Measurements from ENCODE around the gene MAP7. TPM values are rescaled to one million over a fixed set of nuclear protein-coding genes. Genes with fewer than 3 reads are reported as not detected.
"Not testable (repeated sequence)": the region's sequence is repeated elsewhere in the genome, so short reads cannot be mapped to it uniquely, and the experiment has no call there.

MAP7 gene
- total RNA-seq, 2 experiments from 2014 or later = 0.94 to 1.1 TPM

GRCh38 chr6:136437246-136437645 is 113.0 kb downstream of the MAP7 start:
- POLR2A ChIA-PET = no interaction called here
- CTCF ChIA-PET = no interaction called here

DNA sequence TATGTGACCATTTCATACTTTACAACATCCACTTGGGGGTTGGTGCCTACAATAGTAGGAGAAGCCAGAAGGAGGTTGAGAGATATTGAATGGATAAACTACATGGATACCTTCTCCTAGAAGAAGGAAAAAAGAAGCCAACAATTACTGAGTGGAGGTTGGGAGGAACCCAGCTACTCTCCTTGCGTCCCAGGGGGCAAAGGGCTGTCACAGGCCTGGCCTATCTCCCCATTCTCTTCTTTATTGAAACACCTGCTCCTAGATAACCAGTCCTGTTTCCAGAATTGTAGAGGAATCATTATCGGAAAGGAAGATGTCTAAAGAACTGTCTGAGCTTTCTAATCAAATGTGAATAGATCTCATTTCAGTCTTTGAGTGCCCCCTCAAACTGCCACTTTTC is 115.1 kb downstream of the MAP7 start:
- POLR2A ChIA-PET = no interaction called here
- CTCF ChIA-PET = no interaction called here

DNA sequence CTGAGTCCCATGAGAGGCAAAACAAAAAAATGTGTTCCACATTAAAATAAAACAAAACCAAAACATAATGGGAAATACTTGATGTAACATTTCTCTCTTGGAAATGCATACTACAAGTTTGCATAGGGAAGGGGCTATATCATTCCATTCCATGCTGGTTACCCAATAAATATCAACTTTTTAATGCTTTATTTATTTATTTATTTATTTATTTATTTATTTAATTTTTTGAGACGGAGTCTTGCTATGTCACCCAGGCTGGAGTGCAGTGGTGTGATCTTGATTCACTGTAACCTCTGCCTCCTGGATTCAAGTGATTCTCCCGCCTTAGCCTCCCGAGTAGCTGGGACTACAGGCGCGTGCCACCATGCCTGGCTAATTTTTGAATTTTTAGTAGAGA is 118.9 kb downstream of the MAP7 start:
- POLR2A ChIA-PET, CTCF ChIA-PET: not testable (repeated sequence)

GRCh38 chr6:136429264-136430065 is 120.8 kb downstream of the MAP7 start:
- CTCF ChIA-PET = no interaction called here
- POLR2A ChIA-PET = no interaction called here

GRCh38 chr6:136427378-136427717 is 122.9 kb downstream of the MAP7 start:
- POLR2A ChIA-PET = no interaction called here
- CTCF ChIA-PET = no interaction called here

DNA sequence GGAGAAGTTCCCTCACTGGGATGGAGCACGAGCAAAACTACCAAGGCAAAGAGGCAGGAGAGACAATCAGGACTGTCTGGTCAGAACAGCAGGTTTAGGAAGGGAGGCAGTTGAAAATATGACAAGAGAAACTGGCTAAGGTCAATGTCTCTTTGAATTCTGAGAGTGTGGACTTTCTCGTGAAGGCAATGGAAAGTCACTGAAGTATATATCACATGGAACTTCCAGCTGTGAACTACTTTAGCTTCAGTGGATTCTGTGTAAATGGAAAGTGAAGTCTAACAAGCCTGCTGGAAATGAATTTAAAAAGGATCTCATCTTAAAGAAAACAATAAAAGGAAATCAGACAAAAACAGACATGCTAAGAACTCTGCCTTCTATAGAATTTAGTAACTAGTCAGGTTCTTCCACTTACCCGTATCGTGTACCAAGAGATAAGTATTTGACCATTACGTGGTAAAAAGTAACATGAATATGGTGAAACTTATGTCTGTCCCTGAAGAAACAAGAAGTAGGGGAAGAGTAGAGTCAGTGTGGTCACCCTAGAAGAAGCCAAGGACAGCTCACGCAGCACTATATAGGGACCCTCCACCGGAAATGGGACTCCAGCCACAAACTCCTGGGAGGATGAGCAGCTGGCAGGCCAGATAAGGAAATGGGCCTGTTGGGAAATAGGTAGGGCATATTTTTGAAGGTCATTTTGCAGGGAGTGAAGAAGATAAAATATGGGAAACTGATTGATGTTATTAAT is 123.4 kb downstream of the MAP7 start:
- CTCF ChIA-PET = no interaction called here
- POLR2A ChIA-PET = no interaction called here

DNA sequence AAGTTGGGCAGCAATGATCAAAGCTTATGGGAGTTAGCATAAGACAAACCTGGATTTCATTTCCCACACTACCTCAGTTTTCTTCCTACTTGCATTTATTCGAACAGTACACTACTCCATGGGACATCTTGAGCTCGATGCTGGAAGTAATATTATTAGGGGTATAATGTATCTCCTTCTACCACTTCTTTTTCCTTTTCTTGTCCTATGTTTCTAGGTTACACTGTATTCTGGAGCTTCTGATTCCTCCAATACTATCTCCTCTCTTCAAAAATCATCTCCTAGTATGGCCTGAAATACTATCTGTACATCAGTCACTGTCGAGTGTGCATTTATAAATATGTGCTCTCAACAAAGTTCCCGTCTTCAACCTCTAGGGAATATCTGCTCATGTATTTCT is 124.4 kb downstream of the MAP7 start:
- POLR2A ChIA-PET = no interaction called here
- CTCF ChIA-PET = no interaction called here

- ChIA-PET CTCF (no interaction called here), POLR2A (no interaction called here)
Observed at GRCh38 chr6:136424901-136425300, 125.3 kb downstream of the MAP7 start.

GRCh38 chr6:136424450-136424849 is 125.8 kb downstream of the MAP7 start:
- ChIA-PET POLR2A (no interaction called here), CTCF (no interaction called here)

GRCh38 chr6:136421537-136422158 is 128.6 kb downstream of the MAP7 start:
- ChIA-PET CTCF (no interaction called here), POLR2A (no interaction called here)

DNA sequence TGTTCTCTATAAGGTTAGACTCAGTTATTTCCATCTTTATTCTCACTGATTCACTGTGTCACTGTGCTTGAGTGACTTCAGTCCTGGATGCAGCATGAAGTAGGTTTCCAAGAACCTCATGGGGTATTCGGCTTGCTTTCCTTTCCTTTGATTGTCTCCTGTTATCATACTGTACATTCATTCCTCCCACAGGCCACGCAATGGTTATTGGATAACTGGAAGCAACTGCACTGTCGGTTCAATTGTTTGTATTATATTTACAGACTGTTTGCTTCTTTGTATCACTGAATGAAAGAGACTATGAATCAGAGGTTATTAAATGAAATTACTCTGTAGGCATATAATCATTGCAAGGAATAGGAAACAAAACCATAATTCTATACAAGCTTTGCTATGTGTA is 129.4 kb downstream of the MAP7 start:
- ChIA-PET POLR2A (no interaction called here), CTCF (no interaction called here)

DNA sequence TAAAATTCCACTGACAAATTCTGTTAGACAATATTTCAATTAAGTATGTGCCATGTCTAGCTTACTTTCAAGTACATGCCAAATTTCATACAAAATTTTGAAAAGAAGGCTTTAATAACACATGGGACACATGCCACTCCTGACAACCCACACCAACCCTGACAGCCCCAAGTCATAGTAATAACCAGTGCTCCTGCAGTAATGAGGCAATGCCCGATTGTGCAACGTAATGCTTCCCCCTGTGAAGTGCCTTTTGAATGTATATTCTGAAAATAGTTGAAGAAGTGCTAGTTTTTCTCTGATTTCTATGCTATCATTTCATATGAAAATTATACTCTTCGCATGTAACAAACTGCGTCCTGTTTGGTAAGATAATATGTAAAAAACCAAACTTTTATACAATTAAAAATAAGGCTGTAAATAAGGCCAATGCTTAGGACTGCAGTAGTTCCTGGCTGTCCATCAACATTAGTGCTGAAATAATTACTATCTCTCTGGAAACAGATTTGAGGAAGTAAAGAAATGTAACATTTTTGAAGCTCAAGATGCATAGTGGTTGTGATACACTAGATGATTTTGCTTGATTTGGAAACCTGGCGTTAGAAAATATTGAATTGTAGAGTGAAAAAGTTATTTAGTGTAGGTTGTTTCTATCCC is 134.7 kb downstream of the MAP7 start:
- ChIA-PET CTCF (no interaction called here), POLR2A (no interaction called here)

DNA sequence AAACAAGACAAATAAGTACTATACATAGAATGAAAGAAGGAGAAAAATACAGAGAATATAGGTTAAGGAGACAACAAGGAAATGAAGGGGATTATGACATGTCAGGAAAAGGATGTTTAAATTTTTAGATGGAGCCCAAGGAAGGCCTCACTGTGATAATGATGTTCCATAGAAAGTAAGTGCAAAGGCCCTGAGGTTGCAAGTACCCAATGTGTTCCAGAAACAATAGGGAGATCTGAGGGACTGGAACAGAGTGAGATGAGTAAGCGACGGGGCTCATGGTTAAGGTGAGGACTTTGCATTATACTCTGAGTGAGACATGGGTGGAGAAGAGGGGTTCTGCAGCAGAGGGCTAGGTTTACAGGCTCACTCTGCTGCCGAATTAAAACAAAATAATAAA is 137.8 kb downstream of the MAP7 start:
- ChIA-PET POLR2A (no interaction called here), CTCF (no interaction called here)

DNA sequence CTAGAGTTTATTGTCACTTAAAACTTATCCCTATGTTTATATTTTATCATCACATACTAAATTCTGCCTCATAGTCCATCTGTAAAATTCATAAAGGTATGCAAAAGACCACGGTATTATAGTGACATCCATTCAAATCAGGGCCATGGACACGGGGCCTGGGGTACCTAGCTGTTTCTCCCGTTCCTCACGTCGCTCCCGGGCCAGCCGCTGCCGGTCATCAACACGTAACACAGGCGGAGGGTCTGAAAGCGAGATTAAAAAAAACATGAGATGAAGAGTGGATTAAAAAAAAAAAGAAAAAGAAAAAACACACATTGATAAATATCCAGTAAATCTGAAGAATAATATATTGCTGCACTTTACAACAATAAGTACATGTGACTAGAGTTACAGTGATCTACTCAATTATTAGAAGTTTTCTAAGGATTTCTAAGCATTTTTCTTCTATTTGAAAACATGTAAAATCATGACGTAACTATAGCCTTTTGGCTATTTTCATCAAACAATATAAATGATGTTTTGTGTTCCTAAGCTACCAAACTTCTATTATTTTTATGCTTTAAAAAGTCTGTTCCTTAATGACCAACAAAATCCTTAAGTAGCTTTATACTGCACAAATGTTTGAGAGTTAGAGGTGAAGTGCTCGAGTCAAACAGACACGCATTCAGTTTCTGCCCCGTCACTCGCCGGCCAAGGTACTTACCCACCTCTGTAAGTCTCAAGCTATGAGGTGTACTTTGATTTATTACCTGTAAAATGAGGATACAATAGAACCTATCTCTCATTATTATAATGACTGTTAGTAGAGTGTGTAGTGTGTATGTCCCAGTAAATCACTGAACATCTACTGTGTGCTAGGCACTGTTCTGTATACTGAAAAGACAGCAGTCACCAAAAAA is 138.5 kb downstream of the MAP7 start:
- POLR2A ChIA-PET = no interaction called here
- CTCF ChIA-PET = no interaction called here

DNA sequence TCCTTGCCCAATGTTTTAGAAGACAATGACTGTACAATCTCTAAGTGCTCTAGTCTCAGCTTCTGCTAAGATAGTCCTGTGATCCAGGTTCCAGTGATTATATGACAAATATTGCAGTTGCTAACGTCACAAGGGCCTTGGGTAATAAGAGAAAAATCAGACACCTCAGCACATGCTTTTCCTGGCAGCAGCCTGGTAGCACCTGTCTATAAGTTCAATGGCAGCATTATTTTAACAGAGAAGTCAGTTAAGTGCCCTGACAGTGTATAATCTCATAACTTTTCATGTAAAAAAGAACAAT is 139.2 kb downstream of the MAP7 start:
- POLR2A ChIA-PET = no interaction called here
- CTCF ChIA-PET = no interaction called here

DNA sequence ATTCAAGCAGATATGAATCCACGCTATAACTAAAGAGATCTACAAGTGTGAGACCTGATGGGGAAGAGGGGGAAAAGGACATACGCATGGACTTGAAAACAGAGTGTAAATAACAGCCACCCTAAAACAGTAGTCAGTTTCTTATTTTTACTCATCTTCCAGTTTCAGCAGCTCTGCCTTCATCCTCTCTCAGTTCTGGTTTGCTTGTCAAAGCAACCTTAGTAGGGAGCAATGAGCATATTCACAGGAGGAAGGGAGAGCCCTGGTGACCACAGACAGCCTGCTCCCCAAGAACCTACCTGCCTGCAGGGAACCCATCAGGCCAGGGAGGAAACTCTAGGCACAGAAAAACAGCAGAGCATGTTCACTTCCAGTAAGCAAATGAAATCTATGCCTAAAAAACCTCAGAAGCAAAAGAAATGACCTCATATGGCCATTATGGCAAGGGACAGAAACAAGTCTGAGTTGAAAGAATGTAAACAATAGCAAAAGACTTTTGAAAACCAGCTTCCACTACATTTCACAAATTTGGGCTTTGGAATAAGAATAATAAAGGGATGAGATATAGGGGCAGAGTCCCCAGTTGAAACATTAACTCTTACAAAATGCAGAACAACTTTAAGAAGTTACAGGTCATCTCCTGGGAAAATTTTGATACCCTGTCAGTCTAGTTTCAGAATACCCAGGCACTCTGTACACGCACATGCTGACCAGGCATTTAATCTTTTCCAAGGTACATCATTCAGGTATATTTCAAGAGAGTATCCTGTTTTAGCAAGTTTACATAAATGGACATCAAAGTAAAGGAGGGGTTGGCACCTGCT is 139.8 kb downstream of the MAP7 start:
- ChIA-PET CTCF (no interaction called here), POLR2A (no interaction called here)

DNA sequence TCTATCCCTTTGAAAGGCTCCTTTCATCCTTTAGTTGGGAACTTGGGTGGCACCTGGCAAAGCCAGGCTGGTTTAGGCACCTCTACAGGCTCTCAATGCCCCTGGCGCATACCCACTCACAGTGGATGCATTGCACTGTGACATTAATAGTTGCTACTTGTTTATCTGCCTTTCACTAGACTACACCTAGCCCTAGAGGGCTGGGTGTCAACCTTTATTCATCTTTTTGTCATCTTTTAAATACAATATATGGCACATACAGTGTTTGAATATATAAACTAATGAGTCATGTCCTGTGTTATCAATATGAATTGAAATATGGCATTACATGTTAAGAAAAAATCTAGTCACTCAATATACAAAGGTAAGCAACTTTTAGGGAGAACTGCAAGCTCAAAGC is 140.6 kb downstream of the MAP7 start:
- CTCF ChIA-PET = no interaction called here
- POLR2A ChIA-PET = no interaction called here

- ChIA-PET POLR2A (no interaction called here), CTCF (no interaction called here)
Observed at GRCh38 chr6:136408204-136408603, 142.0 kb downstream of the MAP7 start.

DNA sequence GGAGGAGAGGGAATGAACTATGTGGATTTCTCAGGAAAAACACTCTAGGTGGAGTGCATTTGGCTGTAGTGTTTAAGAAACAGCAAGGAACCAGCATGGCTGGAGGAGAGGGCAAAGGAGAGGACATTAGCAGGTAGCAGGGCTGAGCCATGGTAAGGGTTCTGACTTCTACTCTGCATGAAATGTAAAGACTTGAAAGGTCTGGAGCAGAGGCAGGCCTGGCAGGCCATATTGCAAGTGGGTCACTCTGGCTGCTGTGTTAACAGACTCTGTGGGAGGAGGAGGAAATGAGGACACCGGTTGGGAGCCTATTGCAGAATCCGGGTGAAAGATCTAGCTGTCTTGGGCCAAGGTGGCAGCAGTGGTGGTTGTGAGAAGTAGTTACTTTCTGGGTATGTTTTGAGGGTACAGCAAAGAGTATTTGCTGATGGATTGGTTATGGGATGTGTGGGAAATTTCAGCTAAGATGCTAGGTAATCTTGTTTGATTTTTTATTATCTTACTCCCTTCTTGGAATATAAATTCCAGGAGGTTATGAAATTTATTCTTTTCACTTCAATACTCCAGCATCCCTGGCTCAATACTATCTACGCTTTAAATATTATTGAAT is 144.7 kb downstream of the MAP7 start:
- POLR2A ChIA-PET = no interaction called here
- CTCF ChIA-PET = no interaction called here

Measured in activated CD8-positive, alpha-beta memory T cell treated with anti-CD3 and anti-CD28 coated beads for 36 hours (primary cell).